Lower leg skin (tissue), 4 donors: ENCODE results near the gene MMP11. TPM values are rescaled to one million over a fixed set of nuclear protein-coding genes. Genes with fewer than 3 reads are reported as not detected.

Source experiments
- DNase-seq, 2 donors: peaks; one replicate each; pipeline ENCODE4 v3.0.0-alpha.2; 2019; ENCODE audit warnings: low spot score in 2 of 2
- H3K4me3 ChIP-seq: fragments of 200-600 bp; sonication (generic); 2 replicates; pipeline ENCODE4 v1.5.1; 2017; ENCODE audit warnings: mild to moderate bottlenecking, low read depth; ENCODE audit not compliant: poor library complexity, severe bottlenecking
- CTCF ChIP-seq, 3 donors: fragments of 450-650 bp; IDR thresholded peaks; one replicate each; pipeline ENCODE4 v1.5.1; 2016; ENCODE audit warnings: antibody characterized with exemption in 3 of 3, mild to moderate bottlenecking in 3 of 3, moderate library complexity in 2 of 3
- POLR2A ChIP-seq, 2 donors: fragments of 450-650 bp; IDR thresholded peaks; one replicate each; pipeline ENCODE4 v1.6.1; 2016 to 2017; ENCODE audit warnings: antibody characterized with exemption in 2 of 2, mild to moderate bottlenecking in 1 of 2, moderate library complexity in 1 of 2
- WGBS, 2 donors: methylation state at CpG; one replicate each; pipeline ENCODE4 v1.1.5; 2018; 5-methylcytosine and 5-hydroxymethylcytosine counted together
- intact Hi-C: fragments of 100-400 bp; cut with DNase I; formaldehyde crosslinking; loops from one replicate; pipeline ENCODE4 v1.15.0; 2023; ENCODE audit warnings: low total_unique reads
- total RNA-seq, 4 donors: library from RNA; depleted of rRNA; stranded (reverse); fragments of >200 nt; gene quantifications; one replicate each; pipeline ENCODE4 v1.1.0, GENCODE V29; 2016

MMP11 gene
- total RNA-seq, 4 donors from 2014 or later, result 0.51 to 2.7 (median 1.9) TPM

DNA sequence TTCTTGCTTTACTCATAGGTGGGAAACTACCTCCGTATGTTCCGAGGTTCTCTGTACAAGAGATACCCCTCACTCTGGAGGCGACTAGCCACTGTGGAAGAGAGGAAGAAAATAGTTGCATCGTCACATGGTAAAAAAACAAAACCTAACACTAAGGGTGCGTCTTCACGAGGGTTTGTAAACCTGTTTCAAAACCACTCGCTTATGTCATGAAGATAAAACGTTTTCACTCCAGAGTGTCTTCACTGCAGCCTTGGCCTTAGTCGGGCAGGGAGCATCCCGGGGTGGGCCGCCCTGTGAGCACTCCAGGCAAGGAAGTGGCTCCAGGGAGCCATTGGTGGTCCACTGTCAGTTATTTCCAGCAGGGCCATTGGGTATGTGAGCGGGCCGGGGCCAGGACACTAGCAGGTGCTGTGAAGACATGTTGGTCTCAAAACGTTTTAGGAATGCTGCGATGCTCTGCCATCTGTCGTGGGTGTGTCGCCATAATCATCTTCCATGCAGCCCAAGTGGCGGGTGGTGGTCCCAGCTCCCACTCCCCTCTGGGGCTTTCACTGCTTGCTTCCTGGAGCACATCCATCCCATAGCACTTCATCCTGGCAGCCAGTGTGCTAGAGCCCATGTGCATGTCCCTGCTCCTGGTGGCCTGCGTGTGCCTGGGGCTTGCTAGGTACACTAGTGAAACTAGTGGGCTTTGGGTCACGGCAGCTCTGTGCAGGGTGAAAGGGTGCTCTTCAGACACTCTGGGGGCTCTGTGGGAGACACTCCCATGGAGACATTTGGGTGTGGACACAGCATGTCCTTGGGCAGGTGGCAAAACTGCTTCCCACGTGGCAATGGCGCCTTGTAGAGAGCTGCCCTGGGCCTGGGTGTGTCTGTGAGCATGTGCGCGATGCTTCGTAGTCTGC lies 19.3 kb downstream of the MMP11 start:
- no peak for TF ChIP-seq POLR2A (IDR thresholded peaks at IDR 0.05)
- no peak for TF ChIP-seq CTCF (IDR thresholded peaks at IDR 0.05)
- intact Hi-C loops, result no loop called here
- 76 to 81% methylated on average over 24 to 25 of the region's 25 CpGs for WGBS, 2 donors
- H3K4me3 ChIP-seq, result no peak overlapping the region
- no peak for DNase-seq

DNA sequence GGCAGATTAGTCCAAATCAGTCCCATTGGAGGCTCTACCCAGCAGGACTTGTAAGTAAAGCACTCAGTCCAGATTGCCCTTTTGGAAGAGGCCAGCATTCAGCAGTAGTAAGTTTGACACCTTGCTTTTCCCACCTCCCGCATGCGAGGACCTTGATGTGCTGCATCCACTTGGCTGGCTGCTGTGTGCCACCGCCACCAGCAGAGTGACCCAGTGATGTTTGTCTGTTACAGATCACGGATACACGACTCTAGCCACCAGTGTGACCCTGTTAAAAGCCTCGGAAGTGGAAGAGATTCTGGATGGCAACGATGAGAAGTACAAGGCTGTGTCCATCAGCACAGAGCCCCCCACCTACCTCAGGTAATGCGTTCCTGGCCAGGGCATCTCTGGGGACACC lies 20.7 kb downstream of the MMP11 start:
- DNase-seq, result no peak
- intact Hi-C loops, result no loop called here
- 93 to 94% methylated on average over 8 of the region's 8 CpGs for WGBS, 2 donors
- TF ChIP-seq POLR2A (IDR thresholded peaks at IDR 0.05) (no peak), CTCF (IDR thresholded peaks at IDR 0.05) (no peak)
- H3K4me3 ChIP-seq, result no peak overlapping the region

- TF ChIP-seq CTCF (IDR thresholded peaks at IDR 0.05) (no peak), POLR2A (IDR thresholded peaks at IDR 0.05) (no peak)
- no peak for DNase-seq
- 54% methylated on average over 5 of the region's 5 CpGs for WGBS, 2 donors
- intact Hi-C loops, result no loop called here
- H3K4me3 ChIP-seq, result no peak overlapping the region
These were observed 23.8 kb downstream of the MMP11 start for GRCh38 chr22:23796461-23796860.

GRCh38 chr22:23800297-23801237 lies 27.9 kb downstream of the MMP11 start:
- no peak overlapping the region for H3K4me3 ChIP-seq
- WGBS, 2 donors, result 91 to 95% methylated on average over 17 to 18 of the region's 18 CpGs
- intact Hi-C loops, result no loop called here
- TF ChIP-seq CTCF (IDR thresholded peaks at IDR 0.05), result no peak
- no peak for TF ChIP-seq POLR2A (IDR thresholded peaks at IDR 0.05)
- no peak for DNase-seq

GRCh38 chr22:23801238-23801821 lies 28.7 kb downstream of the MMP11 start:
- intact Hi-C loops, result no loop called here
- no peak for DNase-seq
- WGBS, 2 donors, result 87 to 90% methylated on average over 11 of the region's 11 CpGs
- TF ChIP-seq POLR2A (IDR thresholded peaks at IDR 0.05), result no peak
- TF ChIP-seq CTCF (IDR thresholded peaks at IDR 0.05), result no peak
- H3K4me3 ChIP-seq, result no peak overlapping the region
